Spleen (tissue), 11 donors: Measurements from ENCODE around the gene PITPNM1. TPM values are rescaled to one million over a fixed set of nuclear protein-coding genes. Genes with fewer than 3 reads are reported as not detected.

Experiments
- DNase-seq: peaks from one replicate; pipeline ENCODE4 v3.0.0-alpha.2; 2020
- H3K27ac ChIP-seq, 8 donors: fragments of 200-600 bp; sonication (generic) in 7 of 8; 1 replicate in 4 of 8; 2 replicates in 4 of 8; pipeline versions ENCODE4 v1.5.0 to v1.8.0; 2016 to 2021; ENCODE audit warnings: inconsistent platforms in 4 of 8, mild to moderate bottlenecking in 4 of 8, moderate library complexity in 1 of 8
- H3K27me3 ChIP-seq, 7 donors: fragments of 200-600 bp; sonication (generic) in 6 of 7; replicated peaks in 1 of 7; 1 replicate in 4 of 7; 2 replicates in 3 of 7; pipeline versions ENCODE4 v1.5.0 to v1.8.0; 2016 to 2021; ENCODE audit warnings: inconsistent platforms in 3 of 7, mild to moderate bottlenecking in 1 of 7
- H3K36me3 ChIP-seq, 6 donors: fragments of 200-600 bp; sonication (generic) in 5 of 6; 1 replicate in 4 of 6; 2 replicates in 2 of 6; pipeline versions ENCODE4 v1.5.0 to v1.8.0; 2016 to 2021; ENCODE audit warnings: inconsistent platforms in 2 of 6
- H3K4me1 ChIP-seq, 6 donors: fragments of 200-600 bp; sonication (generic) in 5 of 6; 1 replicate in 3 of 6; 2 replicates in 3 of 6; pipeline versions ENCODE4 v1.5.0 to v1.8.0; 2016 to 2021; ENCODE audit warnings: inconsistent platforms in 3 of 6
- H3K4me3 ChIP-seq, 8 donors: fragments of 200-600 bp; sonication (generic) in 7 of 8; 1 replicate in 4 of 8; 2 replicates in 4 of 8; pipeline versions ENCODE4 v1.5.0 to v1.8.0; 2016 to 2021; ENCODE audit warnings: inconsistent platforms in 4 of 8, mild to moderate bottlenecking in 4 of 8, moderate library complexity in 2 of 8
- H3K9me3 ChIP-seq, 8 donors: fragments of 200-600 bp; sonication (generic) in 7 of 8; 1 replicate in 4 of 8; 2 replicates in 4 of 8; pipeline versions ENCODE4 v1.5.0 to v1.8.0; 2016 to 2021; ENCODE audit warnings: inconsistent platforms in 4 of 8
- CTCF ChIP-seq, 11 experiments: fragments of 200-600 bp in 7 of 11; fragments of 450-650 bp in 4 of 11; sonication (generic) in 4 of 11; IDR thresholded peaks in 8 of 11; conservative IDR thresholded peaks in 3 of 11; 1 replicate in 7 of 11; 2 replicates in 4 of 11; pipeline versions ENCODE4 v1.4.0 to v1.8.0; 2016 to 2021; ENCODE audit warnings: antibody characterized with exemption in 11 of 11, inconsistent platforms in 4 of 11, mild to moderate bottlenecking in 1 of 11
- POLR2A ChIP-seq, 3 donors: fragments of 450-650 bp; IDR thresholded peaks; one replicate each; pipeline ENCODE4 v1.5.1; 2017; ENCODE audit warnings: antibody characterized with exemption in 3 of 3, mild to moderate bottlenecking in 1 of 3
- POLR2AphosphoS5 ChIP-seq, 3 donors: sonication (generic); formaldehyde crosslinking; IDR thresholded peaks; one replicate each; pipeline ENCODE4 v1.5.1; 2017; ENCODE audit warnings: antibody characterized with exemption in 3 of 3
- WGBS, 5 donors: extraction: QIAGEN DNeasy Blood & Tissue Kit in 3 of 5; methylation state at CpG; one replicate each; pipeline versions ENCODE4 v1.1.5 to v1.1.7; 2013 to 2018; 5-methylcytosine and 5-hydroxymethylcytosine counted together
- intact Hi-C: fragments of 100-400 bp; cut with DNase I; formaldehyde crosslinking; loops from one replicate; pipeline ENCODE4 v1.15.0; 2023; ENCODE audit warnings: low total_unique reads
- polyA plus RNA-seq, 3 donors: library from polyadenylated mRNA; stranded (reverse); fragments of 200-250 nt; gene quantifications; one replicate each; pipeline ENCODE4 v1.2.1, GENCODE V29; 2013
- total RNA-seq, 7 donors: library from RNA; depleted of rRNA in 3 of 7; stranded (reverse); fragments of >200 nt in 3 of 7; fragmentation: NEBNext Ultra II Directional in 4 of 7; extraction: Animal tissue kit (Norgen Biotek cat#: 25700) in 4 of 7; gene quantifications; one replicate each; pipeline versions ENCODE4 v1.1.0 to v1.2.1, GENCODE V29; 2016 to 2021
- donor health status: healthy with polysubstance abuse.
- donor health status: DM: no; HTN: no; CAD: no; lungs with moderate emphysema.
- donor health status: DM: no; HTN: no; CAD: no.
- donor health status: Bipolar disorder and iron deficiency.
- donor health status: healthy.
- donor health status: DM: no; HTN: no; CAD: no.
- donor health status: DM: yes; HTN: yes; CAD: no.

PITPNM1 gene
- total and polyA plus RNA-seq, 10 donors: 17.8 to 86.9 (median 64.9) TPM

- no peak for TF ChIP-seq POLR2A (IDR thresholded peaks at IDR 0.05)
- no peak for TF ChIP-seq CTCF (IDR thresholded peaks at IDR 0.05 in 8 of 11, conservative IDR thresholded peaks at IDR 0.05 in 3 of 11)
- no peak for TF ChIP-seq POLR2AphosphoS5 (IDR thresholded peaks at IDR 0.05)
- peak overlapping the region in 1 of 8 donors; percentile 26 for H3K27ac ChIP-seq
- no peak overlapping the region for H3K4me3 ChIP-seq
- intact Hi-C loops: no loop called here
- H3K27me3 ChIP-seq: peaks cover 0 to 3% (median 0%) of the 10 kb centered on the region in 7 donors
- H3K9me3 ChIP-seq: peaks cover 0 to under 1% (median 0%) of the 10 kb centered on the region in 8 donors
- H3K36me3 ChIP-seq: no peaks in the 10 kb centered on the region
- 57 to 77% (median 70%) methylated on average over 6 to 8 of the region's 8 CpGs for WGBS, 5 donors
- DNase-seq: no peak
- peaks cover 0 to 13% (median 4%) of the 10 kb centered on the region in 6 donors for H3K4me1 ChIP-seq
These were observed 40.1 kb upstream of the PITPNM1 start for GRCh38 chr11:67545280-67545679.

- H3K4me1 ChIP-seq: peaks cover 0 to 13% (median 4%) of the 10 kb centered on the region in 6 donors
- intact Hi-C loops: no loop called here
- TF ChIP-seq CTCF (IDR thresholded peaks at IDR 0.05 in 8 of 11, conservative IDR thresholded peaks at IDR 0.05 in 3 of 11): no peak
- no peak for TF ChIP-seq POLR2AphosphoS5 (IDR thresholded peaks at IDR 0.05)
- no peak for TF ChIP-seq POLR2A (IDR thresholded peaks at IDR 0.05)
- no peak overlapping the region for H3K4me3 ChIP-seq
- no peaks in the 10 kb centered on the region for H3K36me3 ChIP-seq
- 56 to 77% (median 72%) methylated on average over 10 of the region's 10 CpGs for whole genome bisulfite sequencing, 5 donors
- no peaks in the 10 kb centered on the region for H3K9me3 ChIP-seq
- H3K27me3 ChIP-seq: peaks cover 0 to 3% (median 0%) of the 10 kb centered on the region in 7 donors
- H3K27ac ChIP-seq: peak overlapping the region in 1 of 8 donors; percentile 26
- DNase-seq: no peak
These were observed 39.6 kb upstream of the PITPNM1 start for GRCh38 chr11:67544616-67545242.

GRCh38 chr11:67543585-67543984, 38.4 kb upstream of the PITPNM1 start:
- H3K4me3 ChIP-seq: no peak overlapping the region
- H3K36me3 ChIP-seq: no peaks in the 10 kb centered on the region
- DNase-seq: no peak
- no peaks in the 10 kb centered on the region for H3K9me3 ChIP-seq
- intact Hi-C loops: no loop called here
- H3K4me1 ChIP-seq: peaks cover 0 to 13% (median 4%) of the 10 kb centered on the region in 6 donors
- 69 to 87% (median 77%) methylated on average over 2 of the region's 2 CpGs for WGBS, 5 donors
- H3K27ac ChIP-seq: no peak overlapping the region
- peaks cover 0 to 6% (median 0%) of the 10 kb centered on the region in 7 donors for H3K27me3 ChIP-seq
- TF ChIP-seq POLR2AphosphoS5 (IDR thresholded peaks at IDR 0.05): no peak

GRCh38 chr11:67542971-67543370, 37.8 kb upstream of the PITPNM1 start:
- intact Hi-C loops: no loop called here
- no peaks in the 10 kb centered on the region for H3K9me3 ChIP-seq

GRCh38 chr11:67542169-67542568, 37.0 kb upstream of the PITPNM1 start:
- no peaks in the 10 kb centered on the region for H3K9me3 ChIP-seq
- no peaks in the 10 kb centered on the region for H3K36me3 ChIP-seq
- WGBS, 5 donors: 48 to 81% (median 58%) methylated on average over 3 of the region's 3 CpGs
- H3K4me1 ChIP-seq: peaks cover 0 to 13% (median 4%) of the 10 kb centered on the region in 6 donors
- H3K27ac ChIP-seq: no peak overlapping the region
- H3K4me3 ChIP-seq: no peak overlapping the region
- DNase-seq: no peak
- intact Hi-C loops: no loop called here
- TF ChIP-seq POLR2AphosphoS5 (IDR thresholded peaks at IDR 0.05) (no peak), CTCF (IDR thresholded peaks at IDR 0.05 in 8 of 11, conservative IDR thresholded peaks at IDR 0.05 in 3 of 11) (no peak), POLR2A (IDR thresholded peaks at IDR 0.05) (no peak)
- peaks cover 0 to 6% (median 0%) of the 10 kb centered on the region in 7 donors for H3K27me3 ChIP-seq

More at GRCh38 chr11:67542971-67543370, 37.8 kb upstream of the PITPNM1 start:
- H3K36me3 ChIP-seq: no peaks in the 10 kb centered on the region
- peaks cover 0 to 13% (median 4%) of the 10 kb centered on the region in 6 donors for H3K4me1 ChIP-seq
- no peak for DNase-seq
- no peak overlapping the region for H3K27ac ChIP-seq
- no peak for TF ChIP-seq POLR2A (IDR thresholded peaks at IDR 0.05)
- peaks cover 0 to 6% (median 0%) of the 10 kb centered on the region in 7 donors for H3K27me3 ChIP-seq
- 65 to 89% (median 72%) methylated on average over 6 to 7 of the region's 7 CpGs for WGBS, 5 donors
- no peak overlapping the region for H3K4me3 ChIP-seq
